GM23248 (cell line): ENCODE results near the gene ELOF1.

Experiments used
- EZH2 ChIP-seq: fragments of 200-600 bp; sonication (generic); IDR thresholded peaks from 2 replicates; pipeline ENCODE4 v1.6.1; 2018; ENCODE audit warnings: antibody characterized with exemption, mild to moderate bottlenecking; ENCODE audit not compliant: insufficient read depth, poor library complexity, severe bottlenecking
- EZH2phosphoT487 ChIP-seq: fragments of 200-600 bp; sonication (generic); IDR thresholded peaks from 2 replicates; pipeline ENCODE4 v1.6.1; 2018; ENCODE audit warnings: antibody characterized with exemption, moderate library complexity, mild to moderate bottlenecking, low read depth; ENCODE audit not compliant: insufficient read depth

DNA sequence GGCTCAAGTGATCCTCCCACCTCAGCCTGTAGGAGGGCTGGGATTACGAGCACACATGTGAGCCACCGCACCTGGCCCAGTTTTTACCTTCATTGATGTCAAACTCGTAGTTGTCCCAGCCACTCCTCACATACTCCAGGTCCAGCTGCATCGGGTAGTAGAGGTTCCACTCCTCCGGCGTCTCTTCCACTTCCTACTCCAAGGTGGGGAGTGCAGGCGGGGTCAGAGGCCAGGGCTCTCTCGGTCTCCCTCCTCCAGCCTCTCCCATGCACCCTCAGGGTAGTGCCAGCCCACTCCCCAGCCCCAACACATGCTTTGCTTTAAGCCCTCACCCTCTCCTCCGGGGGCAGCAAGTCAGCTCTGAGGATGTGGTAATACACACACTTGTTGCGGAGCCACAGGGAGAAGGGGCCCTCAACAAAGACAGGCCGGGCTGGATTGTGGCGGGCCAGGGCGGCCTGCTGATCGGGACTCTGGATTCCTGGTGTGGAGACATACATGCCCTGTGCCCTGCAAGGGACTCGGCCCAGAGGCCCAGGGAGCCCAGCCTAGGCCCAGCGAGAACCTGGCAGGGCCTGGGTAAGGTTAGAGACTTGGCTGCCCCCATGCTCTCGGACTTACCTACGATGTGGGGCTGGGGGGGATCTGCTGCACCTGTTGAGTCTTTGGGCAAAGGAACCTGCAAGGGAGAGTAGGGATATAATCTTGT is 51.5 kb downstream of the ELOF1 start:
- TF ChIP-seq EZH2, result no peak
- no peak for TF ChIP-seq EZH2phosphoT487
